Neuronal stem cell (in vitro differentiated cells): Measurements from ENCODE around the gene MAF.

Experiments used
- DNase-seq: peaks from one replicate; pipeline ENCODE4 v3.0.0-alpha.2; 2013; ENCODE audit warnings: low spot score
- H2AFZ ChIP-seq: one replicate; pipeline ENCODE4 v1.6.1; 2013; ENCODE audit warnings: mild to moderate bottlenecking, low read length, inconsistent platforms
- H2AK5ac ChIP-seq: 2 replicates; pipeline ENCODE4 v1.6.1; 2013; ENCODE audit warnings: low read depth, mild to moderate bottlenecking, inconsistent platforms, low read length, moderate library complexity, mixed read lengths
- H2BK120ac ChIP-seq: 2 replicates; pipeline ENCODE4 v1.6.1; 2013; ENCODE audit warnings: low read depth, mild to moderate bottlenecking, inconsistent platforms, low read length, moderate library complexity, mixed read lengths
- H2BK12ac ChIP-seq: one replicate; pipeline ENCODE4 v1.6.1; 2013; ENCODE audit warnings: low read length, inconsistent platforms
- H2BK15ac ChIP-seq: 2 replicates; pipeline ENCODE4 v1.6.1; 2013; ENCODE audit warnings: mild to moderate bottlenecking, low read length, inconsistent platforms, mixed read lengths
- H2BK5ac ChIP-seq: one replicate; pipeline ENCODE4 v1.6.1; 2013; ENCODE audit warnings: inconsistent platforms, mild to moderate bottlenecking, low read length, moderate library complexity
- H3K14ac ChIP-seq: one replicate; pipeline ENCODE4 v1.6.1; 2013; ENCODE audit warnings: low read length, inconsistent platforms
- H3K18ac ChIP-seq: 2 replicates; pipeline ENCODE4 v1.6.1; 2013; ENCODE audit warnings: low read length, inconsistent platforms
- H3K23ac ChIP-seq: 2 replicates; pipeline ENCODE4 v1.6.1; 2013; ENCODE audit warnings: low read depth, mild to moderate bottlenecking, mixed read lengths, low read length, inconsistent platforms; ENCODE audit not compliant: poor library complexity
- H3K27ac ChIP-seq: replicated peaks from 3 replicates; pipeline ENCODE4 v1.5.1; 2013; ENCODE audit warnings: low read length, inconsistent platforms
- H3K27me3 ChIP-seq, 3 experiments: 2 replicates each; pipeline ENCODE4 v1.6.1; 2013; ENCODE audit warnings: low read length in 3 of 3, mild to moderate bottlenecking in 2 of 3, inconsistent platforms in 1 of 3, low read depth in 1 of 3, mixed read lengths in 1 of 3, moderate library complexity in 1 of 3; ENCODE audit not compliant: control insufficient read depth in 3 of 3, insufficient read depth in 3 of 3
- H3K36me3 ChIP-seq, 2 donors: replicated peaks in 1 of 2; 2 replicates each; pipeline ENCODE4 v1.6.1; 2013; ENCODE audit warnings: low read length in 2 of 2; ENCODE audit not compliant: control insufficient read depth in 2 of 2, insufficient read depth in 2 of 2
- H3K4ac ChIP-seq: 2 replicates; pipeline ENCODE4 v1.6.1; 2013; ENCODE audit warnings: inconsistent platforms, mild to moderate bottlenecking, low read length, moderate library complexity
- H3K4me1 ChIP-seq, 2 donors: 1 replicate in 1 of 2; 2 replicates in 1 of 2; pipeline ENCODE4 v1.6.1; 2013; ENCODE audit warnings: low read length in 2 of 2, low read depth in 1 of 2; ENCODE audit not compliant: control insufficient read depth in 2 of 2, insufficient read depth in 1 of 2
- H3K4me2 ChIP-seq: one replicate; pipeline ENCODE4 v1.6.1; 2013; ENCODE audit warnings: mild to moderate bottlenecking, low read length, inconsistent platforms; ENCODE audit not compliant: insufficient read depth, poor library complexity, severe bottlenecking
- H3K4me3 ChIP-seq, 2 donors: 2 replicates each; pipeline ENCODE4 v1.5.1; 2013; ENCODE audit warnings: low read length in 2 of 2, mild to moderate bottlenecking in 2 of 2, inconsistent platforms in 1 of 2, moderate library complexity in 1 of 2
- H3K79me1 ChIP-seq: one replicate; pipeline ENCODE4 v1.6.1; 2013; ENCODE audit warnings: low read depth, mild to moderate bottlenecking, inconsistent platforms, low read length, moderate library complexity
- H3K9ac ChIP-seq: one replicate; pipeline ENCODE4 v1.6.1; 2013; ENCODE audit warnings: mild to moderate bottlenecking, low read depth, low read length, inconsistent platforms; ENCODE audit not compliant: poor library complexity
- H3K9me3 ChIP-seq, 2 donors: replicated peaks in 1 of 2; 2 replicates each; pipeline versions ENCODE3 to v1.6.1; 2013; ENCODE audit warnings: low read length in 2 of 2, mild to moderate bottlenecking in 2 of 2, inconsistent platforms in 1 of 2, low read depth in 1 of 2, mixed read lengths in 1 of 2, moderate library complexity in 1 of 2; ENCODE audit not compliant: control insufficient read depth in 2 of 2, insufficient read depth in 1 of 2
- H4K8ac ChIP-seq: one replicate; pipeline ENCODE4 v1.6.1; 2013; ENCODE audit warnings: low read depth, mild to moderate bottlenecking, inconsistent platforms, low read length, moderate library complexity
- H4K91ac ChIP-seq: one replicate; pipeline ENCODE4 v1.6.1; 2013; ENCODE audit warnings: low read length, low read depth, mild to moderate bottlenecking, inconsistent platforms; ENCODE audit not compliant: poor library complexity
- WGBS, 2 donors: extraction: QIAGEN DNeasy Blood & Tissue Kit; methylation state at CpG; one replicate each; pipeline ENCODE4 v1.1.7; 2013; ENCODE audit warnings: missing lambda C conversion rate in 2 of 2, mixed read lengths in 1 of 2; ENCODE audit not compliant: insufficient read length in 2 of 2, insufficient replicate concordance in 1 of 2; ENCODE audit errors: extremely low coverage in 2 of 2; 5-methylcytosine and 5-hydroxymethylcytosine counted together

MAF gene

DNA sequence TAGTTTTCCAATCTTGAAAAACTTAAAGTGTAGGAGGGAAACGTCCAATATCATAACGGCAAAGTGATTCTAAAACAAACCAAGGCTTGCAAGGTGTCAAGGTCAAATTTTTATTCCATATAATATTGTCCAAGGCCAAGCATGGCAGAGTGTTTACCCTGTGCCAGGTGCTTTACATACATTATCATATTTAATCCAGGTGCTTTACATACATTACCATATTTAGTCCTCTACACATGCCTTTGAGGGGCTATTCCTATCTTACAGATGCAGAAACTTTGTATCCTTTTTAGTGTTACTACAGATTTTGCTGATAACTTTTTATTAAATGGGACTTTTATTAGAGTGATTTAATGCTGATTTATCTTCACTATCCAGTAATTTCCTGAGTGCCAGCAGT lies 23.9 kb downstream of the MAF start:
- H2BK15ac ChIP-seq = no peak overlapping the region
- H3K36me3 ChIP-seq = no peaks in the 10 kb centered on the region
- H2AK5ac ChIP-seq = no peak overlapping the region
- H3K4me1 ChIP-seq = peaks cover 20 to 24% of the 10 kb centered on the region in 2 donors
- H3K79me1 ChIP-seq = no peaks in the 10 kb centered on the region
- WGBS, 2 donors = no CpG with 5 or more reads among the region's 2 CpGs
- no peak for DNase-seq
- H4K91ac ChIP-seq = no peak overlapping the region
- no peak overlapping the region for H3K9ac ChIP-seq
- no peak overlapping the region for H3K18ac ChIP-seq
- H3K27me3 ChIP-seq = no peaks in the 10 kb centered on the region
- H3K4me3 ChIP-seq = no peak overlapping the region
- no peak overlapping the region for H3K23ac ChIP-seq
- H3K27ac ChIP-seq = no peak overlapping the region
- no peak overlapping the region for H2AFZ ChIP-seq
- H3K14ac ChIP-seq = no peak overlapping the region
- H3K4ac ChIP-seq = no peak overlapping the region
- H2BK120ac ChIP-seq = no peak overlapping the region
- H3K4me2 ChIP-seq = no peak overlapping the region
- H3K9me3 ChIP-seq = no peaks in the 10 kb centered on the region
- no peak overlapping the region for H2BK5ac ChIP-seq
- H4K8ac ChIP-seq = no peak overlapping the region
- H2BK12ac ChIP-seq = no peak overlapping the region

- no peaks in the 10 kb centered on the region for H3K36me3 ChIP-seq
- H3K23ac ChIP-seq = no peak overlapping the region
- no peak overlapping the region for H4K8ac ChIP-seq
- H2AFZ ChIP-seq = no peak overlapping the region
- H3K9ac ChIP-seq = no peak overlapping the region
- H2BK5ac ChIP-seq = no peak overlapping the region
- H3K9me3 ChIP-seq = no peaks in the 10 kb centered on the region
- no peak overlapping the region for H3K4ac ChIP-seq
- H3K18ac ChIP-seq = no peak overlapping the region
- DNase-seq = no peak
- no peak overlapping the region for H2BK15ac ChIP-seq
- H3K4me2 ChIP-seq = no peak overlapping the region
- H2BK12ac ChIP-seq = no peak overlapping the region
- no peaks in the 10 kb centered on the region for H3K79me1 ChIP-seq
- H2BK120ac ChIP-seq = no peak overlapping the region
- no CpG with 5 or more reads among the region's 10 CpGs for WGBS, 2 donors
- peaks cover 9 to 17% of the 10 kb centered on the region in 2 donors for H3K4me1 ChIP-seq
- H3K14ac ChIP-seq = no peak overlapping the region
- no peaks in the 10 kb centered on the region for H3K27me3 ChIP-seq
- no peak overlapping the region for H4K91ac ChIP-seq
- H3K27ac ChIP-seq = no peak overlapping the region
- no peak overlapping the region for H2AK5ac ChIP-seq
- H3K4me3 ChIP-seq = no peak overlapping the region
Measured at GRCh38 chr16:79573884-79574283, 26.7 kb downstream of the MAF start.

- peaks cover 9 to 17% of the 10 kb centered on the region in 2 donors for H3K4me1 ChIP-seq
- no peak overlapping the region for H3K4me3 ChIP-seq
- no peak overlapping the region for H3K27ac ChIP-seq
- DNase-seq = no peak
- H3K18ac ChIP-seq = no peak overlapping the region
- H3K9me3 ChIP-seq = no peaks in the 10 kb centered on the region
- H3K14ac ChIP-seq = no peak overlapping the region
- no peak overlapping the region for H2BK5ac ChIP-seq
- H2BK12ac ChIP-seq = no peak overlapping the region
- no peak overlapping the region for H3K4ac ChIP-seq
- no peaks in the 10 kb centered on the region for H3K36me3 ChIP-seq
- no peaks in the 10 kb centered on the region for H3K27me3 ChIP-seq
- H4K91ac ChIP-seq = no peak overlapping the region
- no peak overlapping the region for H4K8ac ChIP-seq
- WGBS, 2 donors = no CpG with 5 or more reads among the region's 2 CpGs
- H2AK5ac ChIP-seq = no peak overlapping the region
- no peak overlapping the region for H2BK120ac ChIP-seq
- no peak overlapping the region for H3K4me2 ChIP-seq
- no peak overlapping the region for H2AFZ ChIP-seq
- H2BK15ac ChIP-seq = no peak overlapping the region
- no peak overlapping the region for H3K23ac ChIP-seq
- H3K9ac ChIP-seq = no peak overlapping the region
- no peaks in the 10 kb centered on the region for H3K79me1 ChIP-seq
Measured at GRCh38 chr16:79573071-79573470, 27.5 kb downstream of the MAF start.

GRCh38 chr16:79571903-79572535 lies 28.5 kb downstream of the MAF start:
- H3K9ac ChIP-seq = no peak overlapping the region
- WGBS, 2 donors = no CpG with 5 or more reads among the region's 9 CpGs
- no peak overlapping the region for H3K18ac ChIP-seq

More at GRCh38 chr16:79571903-79572535, 28.5 kb downstream of the MAF start:
- Histone ChIP-seq H3K27me3 (no peaks in the 10 kb centered on the region), H4K8ac (no peak overlapping the region), H2BK12ac (no peak overlapping the region), H3K14ac (no peak overlapping the region), H3K4me1 (peaks cover 9 to 17% of the 10 kb centered on the region in 2 donors), H3K9me3 (no peaks in the 10 kb centered on the region), H2AK5ac (no peak overlapping the region), H4K91ac (no peak overlapping the region), H3K23ac (no peak overlapping the region), H3K36me3 (no peaks in the 10 kb centered on the region), H3K4me3 (no peak overlapping the region), H3K79me1 (no peaks in the 10 kb centered on the region), H2BK15ac (no peak overlapping the region), H3K27ac (no peak overlapping the region), H2BK5ac (no peak overlapping the region), H2BK120ac (no peak overlapping the region), H3K4me2 (no peak overlapping the region), H2AFZ (peak overlapping the region; percentile 57), H3K4ac (no peak overlapping the region)
- DNase-seq = no peak
